Osteocyte (in vitro differentiated cells): Measurements from ENCODE around the gene CISH. TPM values are rescaled to one million over a fixed set of nuclear protein-coding genes. Genes with fewer than 3 reads are reported as not detected.

ENCODE experiments used
- DNase-seq: peaks from one replicate; pipeline ENCODE4 v3.0.0; 2021; ENCODE audit warnings: mixed read lengths; ENCODE audit not compliant: unreplicated experiment; ENCODE audit errors: extremely low spot score
- H3K27ac Mint-ChIP-seq: one replicate; pipeline ENCODE4 v1.8.0; 2021; ENCODE audit warnings: mild to moderate bottlenecking, mixed read lengths; ENCODE audit not compliant: unreplicated experiment
- H3K27me3 Mint-ChIP-seq: one replicate; pipeline ENCODE4 v1.8.0; 2021; ENCODE audit warnings: mixed read lengths; ENCODE audit not compliant: unreplicated experiment
- H3K36me3 Mint-ChIP-seq: one replicate; pipeline ENCODE4 v1.8.0; 2021; ENCODE audit warnings: mixed read lengths; ENCODE audit not compliant: unreplicated experiment
- H3K4me1 Mint-ChIP-seq: one replicate; pipeline ENCODE4 v1.8.0; 2021; ENCODE audit warnings: mixed read lengths; ENCODE audit not compliant: unreplicated experiment
- H3K4me3 Mint-ChIP-seq: one replicate; pipeline ENCODE4 v1.8.0; 2021; ENCODE audit warnings: mild to moderate bottlenecking, moderate library complexity, mixed read lengths; ENCODE audit not compliant: unreplicated experiment
- H3K9me3 Mint-ChIP-seq: one replicate; pipeline ENCODE4 v1.8.0; 2021; ENCODE audit warnings: mixed read lengths; ENCODE audit not compliant: unreplicated experiment
- CTCF ChIP-seq: fragments of 200-600 bp; sonication (generic); IDR thresholded peaks from 2 replicates; pipeline ENCODE4 v1.5.0; 2021; ENCODE audit warnings: antibody characterized with exemption, mild to moderate bottlenecking, moderate library complexity
- total RNA-seq: library from RNA; stranded (reverse); gene quantifications from 2 replicates; pipeline ENCODE4 v1.2.1, GENCODE V29; 2021

Gene CISH
- total RNA-seq, 1 donor from 2014 or later, result 1.7 TPM

- Mint-ChIP-seq H3K4me3 (no peak overlapping the region), H3K4me1 (peaks cover 23% of the 10 kb centered on the region), H3K9me3 (no peaks in the 10 kb centered on the region), H3K36me3 (no peaks in the 10 kb centered on the region), H3K27ac (no peak overlapping the region), H3K27me3 (no peaks in the 10 kb centered on the region)
- TF ChIP-seq CTCF, result no peak
- DNase-seq, result no peak
Observed at GRCh38 chr3:50604110-50604621, 7.4 kb downstream of the CISH start.

GRCh38 chr3:50603261-50604109 lies 8.1 kb downstream of the CISH start:
- H3K27me3 Mint-ChIP-seq, result no peaks in the 10 kb centered on the region
- no peaks in the 10 kb centered on the region for H3K9me3 Mint-ChIP-seq
- H3K4me1 Mint-ChIP-seq, result peaks cover 23% of the 10 kb centered on the region
- H3K4me3 Mint-ChIP-seq, result no peak overlapping the region
- DNase-seq, result no peak
- no peak overlapping the region for H3K27ac Mint-ChIP-seq
- no peak for TF ChIP-seq CTCF
- H3K36me3 Mint-ChIP-seq, result no peaks in the 10 kb centered on the region

GRCh38 chr3:50602595-50603191 lies 8.9 kb downstream of the CISH start:
- Mint-ChIP-seq H3K36me3 (no peaks in the 10 kb centered on the region), H3K9me3 (no peaks in the 10 kb centered on the region), H3K27me3 (peaks cover 2% of the 10 kb centered on the region), H3K27ac (peak overlapping the region; percentile 94), H3K4me3 (no peak overlapping the region), H3K4me1 (peaks cover 23% of the 10 kb centered on the region)
- no peak for DNase-seq
- TF ChIP-seq CTCF, result no peak

GRCh38 chr3:50600841-50601591 lies 10.6 kb downstream of the CISH start:
- no peak for TF ChIP-seq CTCF
- Mint-ChIP-seq H3K9me3 (no peaks in the 10 kb centered on the region), H3K4me3 (no peak overlapping the region), H3K27ac (peak overlapping the region; percentile 94), H3K36me3 (no peaks in the 10 kb centered on the region), H3K27me3 (peaks cover 2% of the 10 kb centered on the region), H3K4me1 (peaks cover 23% of the 10 kb centered on the region)
- peak; percentile 91 for DNase-seq
